HG02970 (cell line): Measurements from ENCODE around the gene R3HDML.
"Not testable (repeated sequence)": the region's sequence is repeated elsewhere in the genome, so short reads cannot be mapped to it uniquely, and the experiment has no call there.

Source experiments
- ATAC-seq: cut with Tn5 transposase; IDR thresholded peaks from one replicate; pipeline ENCODE4 v1.9.1; 2021; ENCODE audit warnings: mild to moderate bottlenecking, moderate library complexity, moderate number of reproducible peaks; ENCODE audit not compliant: unreplicated experiment, low FRiP score

The R3HDML gene

GRCh38 chr20:44326391-44327159 is 10.3 kb upstream of the R3HDML start:
- no peak for ATAC-seq

- not testable (repeated sequence) for ATAC-seq
Observed at GRCh38 chr20:44327748-44328147, 9.1 kb upstream of the R3HDML start.

- no peak for ATAC-seq
Observed at GRCh38 chr20:44328428-44328827, 8.4 kb upstream of the R3HDML start.

GRCh38 chr20:44331201-44331600 is 5.6 kb upstream of the R3HDML start:
- ATAC-seq: no peak

GRCh38 chr20:44334306-44334705 is 2.5 kb upstream of the R3HDML start:
- no peak for ATAC-seq

GRCh38 chr20:44334709-44335108 is 2.1 kb upstream of the R3HDML start:
- no peak for ATAC-seq

- no peak for ATAC-seq
Observed at GRCh38 chr20:44335675-44336074, 1.2 kb upstream of the R3HDML start.

- ATAC-seq: no peak
Observed at GRCh38 chr20:44336086-44336485, 757 bp upstream of the R3HDML start.

GRCh38 chr20:44342248-44342647 is 5.4 kb downstream of the R3HDML start:
- ATAC-seq: no peak

GRCh38 chr20:44343162-44343675 is 6.4 kb downstream of the R3HDML start:
- ATAC-seq: no peak

- ATAC-seq: no peak
Observed at GRCh38 chr20:44344723-44345122, 7.9 kb downstream of the R3HDML start.

- no peak for ATAC-seq
Observed at GRCh38 chr20:44345147-44345546, 8.3 kb downstream of the R3HDML start.

GRCh38 chr20:44345941-44346340 is 9.1 kb downstream of the R3HDML start:
- not testable (repeated sequence) for ATAC-seq

GRCh38 chr20:44348168-44348659 is 11.4 kb downstream of the R3HDML start:
- no peak for ATAC-seq

GRCh38 chr20:44349349-44349748 is 12.5 kb downstream of the R3HDML start:
- no peak for ATAC-seq

- no peak for ATAC-seq
Observed at GRCh38 chr20:44350567-44350966, 13.7 kb downstream of the R3HDML start.

GRCh38 chr20:44354979-44355497 is 18.2 kb downstream of the R3HDML start:
- no peak for ATAC-seq

GRCh38 chr20:44355498-44356352 is 18.9 kb downstream of the R3HDML start, which contains the start of gene HNF4A:
Gene HNF4A (plus strand): TSS chr20:44355699. CDS start chr20:44355805, 106 bp downstream.
- ATAC-seq: no peak

GRCh38 chr20:44356353-44356723 is 19.5 kb downstream of the R3HDML start:
- no peak for ATAC-seq

- ATAC-seq: no peak
Observed at GRCh38 chr20:44357020-44357419, 20.2 kb downstream of the R3HDML start.

- no peak for ATAC-seq
Observed at GRCh38 chr20:44357555-44358125, 20.8 kb downstream of the R3HDML start.
